Endothelial cell of umbilical vein (primary cell): ENCODE results near the gene EXOC1L. TPM values are rescaled to one million over a fixed set of nuclear protein-coding genes. Genes with fewer than 3 reads are reported as not detected.

Experiments used
- BruUV-seq: library from RNA; stranded (reverse); fragments of 400-500 nt; replicated peaks from 2 replicates; lab custom pipeline; 2021; lab: Mats Ljungman, UMichigan
- CTCF ChIA-PET: fragments of 300-600, 350-600 bp; sonication (Branson Sonifier 250); formaldehyde crosslinking; loops from one replicate; lab custom pipeline; 2021; ENCODE audit warnings: antibody characterized with exemption, inconsistent platforms; lab: Charles Lee
- POLR2A ChIA-PET: fragments of 300-600, 350-600 bp; sonication (Branson Sonifier 250); formaldehyde crosslinking; loops from one replicate; lab custom pipeline; 2021; ENCODE audit warnings: antibody characterized with exemption, inconsistent platforms; lab: Charles Lee
- DNase-seq: peaks from one replicate; pipeline ENCODE4 v3.0.0-alpha.2; 2011; ENCODE audit warnings: low read depth, low spot score
- FAIRE-seq: peaks from 2 replicates; lab custom pipeline; 2011; peaks lifted over from hg19 to GRCh38; lab: Jason Lieb, UNC
- H2AFZ ChIP-seq: 2 replicates; pipeline ENCODE4 v1.6.0; 2012; ENCODE audit warnings: low read depth, low read length, control low read depth, inconsistent platforms
- H3K27ac ChIP-seq: 2 replicates; pipeline ENCODE4 v1.5.1; 2011; ENCODE audit warnings: low read depth, mild to moderate bottlenecking, control low read depth, low read length, moderate library complexity; ENCODE audit not compliant: insufficient read depth
- H3K27me3 ChIP-seq, 2 experiments: 2 replicates each; pipeline versions ENCODE4 v1.6.0 to v1.6.1; 2011; ENCODE audit warnings: low read length in 2 of 2, mixed read lengths in 1 of 2; ENCODE audit not compliant: control insufficient read depth in 2 of 2, insufficient read depth in 2 of 2
- H3K36me3 ChIP-seq, 2 experiments: 2 replicates in 1 of 2; 3 replicates in 1 of 2; pipeline ENCODE4 v1.5.1; 2011; ENCODE audit warnings: low read length in 2 of 2, mild to moderate bottlenecking in 1 of 2, moderate library complexity in 1 of 2; ENCODE audit not compliant: control insufficient read depth in 2 of 2, insufficient read depth in 2 of 2; ENCODE audit errors: extremely low read depth in 1 of 2
- H3K4me1 ChIP-seq: 3 replicates; pipeline ENCODE4 v1.5.1; 2011; ENCODE audit warnings: mild to moderate bottlenecking, low read length; ENCODE audit not compliant: control insufficient read depth, insufficient read depth; ENCODE audit errors: extremely low read depth
- H3K4me2 ChIP-seq: 2 replicates; pipeline ENCODE4 v1.6.1; 2011; ENCODE audit warnings: low read length, control low read depth, mixed read lengths; ENCODE audit not compliant: insufficient read depth
- H3K4me3 ChIP-seq, 3 experiments: fragments of 200-600 bp in 1 of 3; sonication (generic), shearing (Covaris generic) in 1 of 3; replicated peaks in 1 of 3; 2 replicates each; pipeline ENCODE4 v1.5.1; 2011 to 2016; ENCODE audit warnings: control low read depth in 3 of 3, low read length in 3 of 3, mild to moderate bottlenecking in 2 of 3, inconsistent platforms in 1 of 3, low read depth in 1 of 3, moderate library complexity in 1 of 3; ENCODE audit not compliant: insufficient read depth in 1 of 3
- H3K79me2 ChIP-seq: 2 replicates; pipeline ENCODE4 v1.6.0; 2012; ENCODE audit warnings: low read length, inconsistent platforms; ENCODE audit not compliant: control insufficient read depth, insufficient read depth
- H3K9ac ChIP-seq: replicated peaks from 2 replicates; pipeline ENCODE3; 2011; ENCODE audit warnings: low read length, control low read depth; ENCODE audit not compliant: insufficient read depth; ENCODE audit errors: extremely low read depth
- H3K9me1 ChIP-seq: replicated peaks from 3 replicates; pipeline ENCODE4 v1.6.0; 2011; ENCODE audit warnings: mild to moderate bottlenecking, low read length; ENCODE audit not compliant: control insufficient read depth, insufficient read depth; ENCODE audit errors: extremely low read depth
- H3K9me3 ChIP-seq: replicated peaks from 2 replicates; pipeline ENCODE4 v1.5.1; 2012; ENCODE audit warnings: low read length, inconsistent platforms; ENCODE audit not compliant: control insufficient read depth, insufficient read depth
- H4K20me1 ChIP-seq: replicated peaks from 2 replicates; pipeline ENCODE3; 2011; ENCODE audit warnings: mild to moderate bottlenecking, low read length; ENCODE audit not compliant: control insufficient read depth, insufficient read depth; ENCODE audit errors: extremely low read depth
- EZH2 ChIP-seq: IDR thresholded peaks from 2 replicates; pipeline ENCODE4 v1.6.1; 2012; ENCODE audit warnings: borderline replicate concordance, low read depth, mild to moderate bottlenecking, moderate library complexity, low read length, inconsistent platforms; ENCODE audit not compliant: severe bottlenecking
- FOS ChIP-seq: IDR thresholded peaks from 2 replicates; pipeline ENCODE4 v1.6.1; 2011; ENCODE audit warnings: mild to moderate bottlenecking, low read length, moderate library complexity, borderline replicate concordance; ENCODE audit not compliant: insufficient read depth
- GATA2 ChIP-seq: IDR thresholded peaks from 2 replicates; pipeline ENCODE4 v1.7.0; 2011; ENCODE audit warnings: low read depth, mild to moderate bottlenecking, moderate library complexity, mixed read lengths, low read length; ENCODE audit not compliant: insufficient read length, insufficient read depth
- JUN ChIP-seq: IDR thresholded peaks from 2 replicates; pipeline ENCODE4 v1.6.1; 2011; ENCODE audit warnings: borderline replicate concordance, low read depth; ENCODE audit not compliant: insufficient read length, insufficient read depth
- MYC ChIP-seq: IDR thresholded peaks from one replicate; pipeline ENCODE4 v1.6.1; 2011; ENCODE audit warnings: mild to moderate bottlenecking, low read depth, low read length
- POLR2AphosphoS5 ChIP-seq: IDR thresholded peaks from 2 replicates; pipeline ENCODE4 v1.6.1; 2012; ENCODE audit warnings: low read depth, mild to moderate bottlenecking, control low read depth, low read length, moderate library complexity; ENCODE audit not compliant: insufficient read depth
- dilution Hi-C: fragments of 300-500 bp; cut with MboI; formaldehyde crosslinking; loops from one replicate; pipeline ENCODE4 v1.15.0; 2019; ENCODE audit warnings: low sequenced_read_pairs; ENCODE audit not compliant: extremely low pct_ligation_motif_present
- intact Hi-C: fragments of 100-400 bp; cut with micrococcal nuclease; formaldehyde crosslinking; loops from one replicate; pipeline ENCODE4 v1.10.0; 2022
- polyA plus RNA-seq, 4 experiments: library from polyadenylated mRNA; depleted of rRNA in 3 of 4; stranded (reverse) in 3 of 4; unstranded in 1 of 4; fragments of >200 nt; gene quantifications; 2 replicates each; pipeline versions ENCODE4 v1.2.1 to v1.2.3, GENCODE V29; 2011 to 2012; ENCODE audit warnings: missing spikeins in 1 of 4
- total RNA-seq: library from RNA; stranded (reverse); gene quantifications from 2 replicates; pipeline ENCODE4 v1.2.3, GENCODE V29; 2021
- TF ChIP-seq, protein P1 (sequence below), 2 donors: IDR thresholded peaks; 1 replicate in 1 of 2; 2 replicates in 1 of 2; pipeline ENCODE4 v1.5.1; 2011; ENCODE audit warnings: low read length in 2 of 2, mild to moderate bottlenecking in 2 of 2, moderate library complexity in 2 of 2, control low read depth in 1 of 2, inconsistent platforms in 1 of 2, low read depth in 1 of 2; ENCODE audit not compliant: insufficient read depth in 1 of 2; ENCODE audit errors: extremely low read depth in 1 of 2
- TF ChIP-seq, protein P2 (sequence below): IDR thresholded peaks from 2 replicates; pipeline ENCODE4 v1.6.1; 2011; ENCODE audit not compliant: insufficient read depth, insufficient read length

Gene EXOC1L
- total and polyA plus RNA-seq, 2 donors (not counting 3 experiments of a cell fraction or from before 2014, with no cell fraction given) = not detected

DNA sequence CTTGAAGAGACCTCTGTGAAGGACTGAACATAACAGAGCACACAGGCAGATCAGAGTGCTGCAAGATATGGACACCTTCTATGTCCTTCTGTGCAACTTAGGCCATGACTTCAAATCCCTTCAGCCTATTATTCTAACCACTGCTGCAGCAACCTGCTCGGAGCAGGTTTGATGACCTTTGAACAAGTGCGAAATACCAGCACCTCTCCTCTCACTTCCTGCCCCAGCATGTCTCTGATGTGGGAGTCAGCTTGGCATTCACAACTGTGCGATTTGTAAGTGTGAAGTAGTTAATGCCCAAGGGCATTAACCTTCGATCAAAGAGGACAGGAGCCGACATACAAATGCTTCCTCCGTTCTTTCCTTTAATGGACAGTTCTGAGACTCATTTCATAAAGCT lies 32.3 kb downstream of the EXOC1L start:
- dilution Hi-C loops (no loop called here), intact Hi-C loops (loop anchor here (2.0 kb wide), 3 partner anchors 95 to 305 kb away; partner anchors contain the start of genes CEP135 and CLOCK)
- Histone ChIP-seq H3K9me3 (no peaks in the 10 kb centered on the region), H4K20me1 (no peaks in the 10 kb centered on the region), H3K4me2 (no peak overlapping the region), H3K79me2 (peaks cover 16% of the 10 kb centered on the region), H3K27ac (no peak overlapping the region), H3K4me1 (peaks cover 8% of the 10 kb centered on the region), H3K4me3 (no peak overlapping the region), H3K27me3 (peaks cover 16 to 22% of the 10 kb centered on the region in 2 experiments), H3K36me3 (no peaks in the 10 kb centered on the region), H3K9ac (no peak overlapping the region), H2AFZ (no peak overlapping the region), H3K9me1 (no peaks in the 10 kb centered on the region)
- DNase-seq (no peak), FAIRE-seq (no peak)
- BruUV-seq = no TSS peak
- POLR2A ChIA-PET = no interaction called here
- CTCF ChIA-PET = no interaction called here
- TF ChIP-seq POLR2AphosphoS5 = no peak
- TF ChIP-seq GATA2 = no peak
- no peak for TF ChIP-seq FOS
- TF ChIP-seq MYC = no peak
- TF ChIP-seq, protein P1, sequence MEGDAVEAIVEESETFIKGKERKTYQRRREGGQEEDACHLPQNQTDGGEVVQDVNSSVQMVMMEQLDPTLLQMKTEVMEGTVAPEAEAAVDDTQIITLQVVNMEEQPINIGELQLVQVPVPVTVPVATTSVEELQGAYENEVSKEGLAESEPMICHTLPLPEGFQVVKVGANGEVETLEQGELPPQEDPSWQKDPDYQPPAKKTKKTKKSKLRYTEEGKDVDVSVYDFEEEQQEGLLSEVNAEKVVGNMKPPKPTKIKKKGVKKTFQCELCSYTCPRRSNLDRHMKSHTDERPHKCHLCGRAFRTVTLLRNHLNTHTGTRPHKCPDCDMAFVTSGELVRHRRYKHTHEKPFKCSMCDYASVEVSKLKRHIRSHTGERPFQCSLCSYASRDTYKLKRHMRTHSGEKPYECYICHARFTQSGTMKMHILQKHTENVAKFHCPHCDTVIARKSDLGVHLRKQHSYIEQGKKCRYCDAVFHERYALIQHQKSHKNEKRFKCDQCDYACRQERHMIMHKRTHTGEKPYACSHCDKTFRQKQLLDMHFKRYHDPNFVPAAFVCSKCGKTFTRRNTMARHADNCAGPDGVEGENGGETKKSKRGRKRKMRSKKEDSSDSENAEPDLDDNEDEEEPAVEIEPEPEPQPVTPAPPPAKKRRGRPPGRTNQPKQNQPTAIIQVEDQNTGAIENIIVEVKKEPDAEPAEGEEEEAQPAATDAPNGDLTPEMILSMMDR (IDR thresholded peaks at IDR 0.05; ENCODE audit: extremely low read depth in 1 of 2, insufficient read depth in 1 of 2, low read depth in 1 of 2, low read length in 2 of 2) = no peak
- no peak for TF ChIP-seq JUN
- TF ChIP-seq, protein P2, sequence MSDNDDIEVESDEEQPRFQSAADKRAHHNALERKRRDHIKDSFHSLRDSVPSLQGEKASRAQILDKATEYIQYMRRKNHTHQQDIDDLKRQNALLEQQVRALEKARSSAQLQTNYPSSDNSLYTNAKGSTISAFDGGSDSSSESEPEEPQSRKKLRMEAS = no peak
- TF ChIP-seq EZH2 = no peak
